GM23338 (cell line): ENCODE measurements around the gene ZNF446. TPM values are rescaled to one million over a fixed set of nuclear protein-coding genes. Genes with fewer than 3 reads are reported as not detected.

Source experiments
- ATAC-seq: fragments of 200-7000 bp; cut with Tn5 transposase; 3 replicates; pipeline ENCODE4 v1.9.1; 2020
- DNase-seq: peaks from one replicate; pipeline ENCODE4 v3.0.0-alpha.2; 2015; ENCODE audit warnings: low spot score
- H2AFZ ChIP-seq: fragments of 200-600 bp; sonication (generic); 2 replicates; pipeline ENCODE4 v1.8.0; 2016; ENCODE audit warnings: antibody characterized with exemption, mild to moderate bottlenecking, moderate library complexity
- H3F3A ChIP-seq: fragments of 200-600 bp; sonication (generic); replicated peaks from 2 replicates; pipeline ENCODE4 v1.8.0; 2017; ENCODE audit warnings: antibody characterized with exemption, mixed run types, low read depth
- H3K27ac ChIP-seq: fragments of 200-600 bp; sonication (generic); 2 replicates; pipeline ENCODE4 v1.6.1; 2016; ENCODE audit warnings: low read depth
- H3K27me3 ChIP-seq: fragments of 200-600 bp; sonication (generic); 2 replicates; pipeline ENCODE4 v1.8.0; 2016; ENCODE audit warnings: mild to moderate bottlenecking, mixed run types, moderate library complexity; ENCODE audit not compliant: insufficient read depth
- H3K36me3 ChIP-seq: fragments of 200-600 bp; sonication (generic); 2 replicates; pipeline ENCODE4 v1.8.0; 2016; ENCODE audit warnings: mild to moderate bottlenecking; ENCODE audit not compliant: insufficient read depth
- H3K4me1 ChIP-seq: fragments of 200-600 bp; sonication (generic); 2 replicates; pipeline ENCODE4 v1.8.0; 2016; ENCODE audit warnings: mild to moderate bottlenecking, moderate library complexity; ENCODE audit not compliant: insufficient read depth
- H3K4me2 ChIP-seq: fragments of 200-600 bp; sonication (generic); 2 replicates; pipeline ENCODE4 v1.7.1; 2017; ENCODE audit warnings: mixed run types
- H3K4me3 ChIP-seq: fragments of 200-600 bp; sonication (generic); 2 replicates; pipeline ENCODE4 v1.6.1; 2016; ENCODE audit warnings: mixed run types
- H3K79me2 ChIP-seq: fragments of 200-600 bp; sonication (generic); replicated peaks from 2 replicates; pipeline ENCODE4 v1.8.0; 2017; ENCODE audit warnings: mild to moderate bottlenecking; ENCODE audit not compliant: insufficient read depth
- H3K9me2 ChIP-seq: fragments of 200-600 bp; sonication (generic); 2 replicates; pipeline ENCODE4 v1.8.0; 2017; ENCODE audit not compliant: insufficient read depth
- H4K20me1 ChIP-seq: fragments of 200-600 bp; sonication (generic); replicated peaks from 2 replicates; pipeline ENCODE4 v1.8.0; 2017; ENCODE audit warnings: mild to moderate bottlenecking; ENCODE audit not compliant: insufficient read depth
- H3K27ac Mint-ChIP-seq: 2 replicates; pipeline ENCODE4 v1.8.0; 2020; ENCODE audit warnings: inconsistent platforms, mild to moderate bottlenecking, moderate library complexity, mixed read lengths
- H3K27me3 Mint-ChIP-seq: 3 replicates; pipeline ENCODE4 v1.8.0; 2022; ENCODE audit warnings: low read depth, mild to moderate bottlenecking, moderate library complexity, mixed read lengths, inconsistent platforms; ENCODE audit not compliant: insufficient read depth, poor library complexity
- H3K36me3 Mint-ChIP-seq: 3 replicates; pipeline ENCODE4 v1.8.0; 2021; ENCODE audit warnings: low read depth, mild to moderate bottlenecking, inconsistent platforms, moderate library complexity, mixed read lengths
- H3K4me1 Mint-ChIP-seq: 3 replicates; pipeline ENCODE4 v1.8.0; 2020; ENCODE audit warnings: mild to moderate bottlenecking, inconsistent platforms, mixed read lengths
- H3K4me3 Mint-ChIP-seq: 3 replicates; pipeline ENCODE4 v1.8.0; 2021; ENCODE audit warnings: moderate library complexity, mild to moderate bottlenecking, inconsistent platforms, mixed read lengths
- H3K9me3 Mint-ChIP-seq: 3 replicates; pipeline ENCODE4 v1.8.0; 2020; ENCODE audit warnings: moderate library complexity, mild to moderate bottlenecking, inconsistent platforms, mixed read lengths
- EZH2 ChIP-seq: fragments of 200-600 bp; sonication (generic); IDR thresholded peaks from one replicate; pipeline ENCODE4 v1.8.0; 2017; ENCODE audit warnings: antibody characterized with exemption, mild to moderate bottlenecking, low read depth; ENCODE audit not compliant: unreplicated experiment
- polyA plus RNA-seq: library from polyadenylated mRNA; unstranded; fragments of >200 nt; fragmentation: Nextera tagmentation; extraction: Ambion mirVana; gene quantifications from 2 replicates; pipeline ENCODE4 v1.2.1, GENCODE V29; 2016
- total RNA-seq: library from RNA; depleted of rRNA; stranded (reverse); fragments of >200 nt; shearing (Covaris generic); gene quantifications from 2 replicates; pipeline ENCODE4 v1.2.3, GENCODE V29; 2014
- TF ChIP-seq, protein P1 (sequence below): fragments of 250-450 bp; sonication (Bioruptor Pico); IDR thresholded peaks from 2 replicates; pipeline ENCODE4 v1.5.0; 2020; ENCODE audit warnings: mild to moderate bottlenecking, moderate library complexity

ZNF446 gene
- total and polyA plus RNA-seq, 2 experiments from 2014 or later = 2.1 to 5.6 TPM

DNA sequence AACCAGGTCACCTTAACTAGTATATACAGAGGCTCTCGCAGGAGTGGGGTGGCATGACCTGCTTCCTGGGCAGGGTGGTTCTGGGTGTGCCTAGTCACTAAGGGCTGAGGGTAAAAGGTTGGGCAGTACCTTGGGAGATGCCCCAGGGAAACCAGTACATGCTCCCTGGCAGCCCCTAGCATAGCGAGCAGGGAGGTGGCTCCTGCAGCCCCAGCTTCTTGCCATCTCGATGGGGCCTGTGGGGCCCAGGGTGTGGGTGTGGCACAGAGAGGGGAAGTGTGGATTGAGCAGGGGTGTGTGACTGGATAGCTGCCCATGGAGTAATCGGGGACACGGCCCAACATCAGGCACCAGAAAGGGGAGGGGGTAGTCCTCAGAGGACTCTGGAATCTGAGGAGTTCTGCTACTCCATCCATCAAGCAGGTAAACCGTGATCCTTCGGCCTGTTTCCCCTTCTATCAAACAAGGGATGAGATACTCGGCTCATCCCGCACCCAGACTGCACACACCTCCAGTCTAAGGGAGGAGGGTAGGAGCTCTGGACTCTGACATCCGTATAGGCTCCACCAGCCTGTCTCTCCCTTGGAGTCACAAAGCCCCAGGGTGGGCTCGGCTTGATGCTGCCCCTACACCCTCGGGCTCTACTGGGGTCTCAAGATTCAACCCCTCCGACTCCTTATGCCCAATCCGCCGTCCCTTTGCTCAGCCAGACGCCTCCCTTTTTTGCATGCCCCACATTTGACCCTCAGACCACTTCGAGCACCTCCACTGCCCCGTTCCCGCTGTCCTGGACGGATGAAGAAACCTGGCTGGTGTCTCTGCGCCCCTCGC lies 42.3 kb downstream of the ZNF446 start:
- peaks cover 39% of the 10 kb centered on the region for H3K27me3 Mint-ChIP-seq
- peaks cover 49% of the 10 kb centered on the region for H3K4me1 Mint-ChIP-seq
- no peaks in the 10 kb centered on the region for H4K20me1 ChIP-seq

More for the DNA sequence above, 42.3 kb downstream of the ZNF446 start:
- TF ChIP-seq, protein P1, sequence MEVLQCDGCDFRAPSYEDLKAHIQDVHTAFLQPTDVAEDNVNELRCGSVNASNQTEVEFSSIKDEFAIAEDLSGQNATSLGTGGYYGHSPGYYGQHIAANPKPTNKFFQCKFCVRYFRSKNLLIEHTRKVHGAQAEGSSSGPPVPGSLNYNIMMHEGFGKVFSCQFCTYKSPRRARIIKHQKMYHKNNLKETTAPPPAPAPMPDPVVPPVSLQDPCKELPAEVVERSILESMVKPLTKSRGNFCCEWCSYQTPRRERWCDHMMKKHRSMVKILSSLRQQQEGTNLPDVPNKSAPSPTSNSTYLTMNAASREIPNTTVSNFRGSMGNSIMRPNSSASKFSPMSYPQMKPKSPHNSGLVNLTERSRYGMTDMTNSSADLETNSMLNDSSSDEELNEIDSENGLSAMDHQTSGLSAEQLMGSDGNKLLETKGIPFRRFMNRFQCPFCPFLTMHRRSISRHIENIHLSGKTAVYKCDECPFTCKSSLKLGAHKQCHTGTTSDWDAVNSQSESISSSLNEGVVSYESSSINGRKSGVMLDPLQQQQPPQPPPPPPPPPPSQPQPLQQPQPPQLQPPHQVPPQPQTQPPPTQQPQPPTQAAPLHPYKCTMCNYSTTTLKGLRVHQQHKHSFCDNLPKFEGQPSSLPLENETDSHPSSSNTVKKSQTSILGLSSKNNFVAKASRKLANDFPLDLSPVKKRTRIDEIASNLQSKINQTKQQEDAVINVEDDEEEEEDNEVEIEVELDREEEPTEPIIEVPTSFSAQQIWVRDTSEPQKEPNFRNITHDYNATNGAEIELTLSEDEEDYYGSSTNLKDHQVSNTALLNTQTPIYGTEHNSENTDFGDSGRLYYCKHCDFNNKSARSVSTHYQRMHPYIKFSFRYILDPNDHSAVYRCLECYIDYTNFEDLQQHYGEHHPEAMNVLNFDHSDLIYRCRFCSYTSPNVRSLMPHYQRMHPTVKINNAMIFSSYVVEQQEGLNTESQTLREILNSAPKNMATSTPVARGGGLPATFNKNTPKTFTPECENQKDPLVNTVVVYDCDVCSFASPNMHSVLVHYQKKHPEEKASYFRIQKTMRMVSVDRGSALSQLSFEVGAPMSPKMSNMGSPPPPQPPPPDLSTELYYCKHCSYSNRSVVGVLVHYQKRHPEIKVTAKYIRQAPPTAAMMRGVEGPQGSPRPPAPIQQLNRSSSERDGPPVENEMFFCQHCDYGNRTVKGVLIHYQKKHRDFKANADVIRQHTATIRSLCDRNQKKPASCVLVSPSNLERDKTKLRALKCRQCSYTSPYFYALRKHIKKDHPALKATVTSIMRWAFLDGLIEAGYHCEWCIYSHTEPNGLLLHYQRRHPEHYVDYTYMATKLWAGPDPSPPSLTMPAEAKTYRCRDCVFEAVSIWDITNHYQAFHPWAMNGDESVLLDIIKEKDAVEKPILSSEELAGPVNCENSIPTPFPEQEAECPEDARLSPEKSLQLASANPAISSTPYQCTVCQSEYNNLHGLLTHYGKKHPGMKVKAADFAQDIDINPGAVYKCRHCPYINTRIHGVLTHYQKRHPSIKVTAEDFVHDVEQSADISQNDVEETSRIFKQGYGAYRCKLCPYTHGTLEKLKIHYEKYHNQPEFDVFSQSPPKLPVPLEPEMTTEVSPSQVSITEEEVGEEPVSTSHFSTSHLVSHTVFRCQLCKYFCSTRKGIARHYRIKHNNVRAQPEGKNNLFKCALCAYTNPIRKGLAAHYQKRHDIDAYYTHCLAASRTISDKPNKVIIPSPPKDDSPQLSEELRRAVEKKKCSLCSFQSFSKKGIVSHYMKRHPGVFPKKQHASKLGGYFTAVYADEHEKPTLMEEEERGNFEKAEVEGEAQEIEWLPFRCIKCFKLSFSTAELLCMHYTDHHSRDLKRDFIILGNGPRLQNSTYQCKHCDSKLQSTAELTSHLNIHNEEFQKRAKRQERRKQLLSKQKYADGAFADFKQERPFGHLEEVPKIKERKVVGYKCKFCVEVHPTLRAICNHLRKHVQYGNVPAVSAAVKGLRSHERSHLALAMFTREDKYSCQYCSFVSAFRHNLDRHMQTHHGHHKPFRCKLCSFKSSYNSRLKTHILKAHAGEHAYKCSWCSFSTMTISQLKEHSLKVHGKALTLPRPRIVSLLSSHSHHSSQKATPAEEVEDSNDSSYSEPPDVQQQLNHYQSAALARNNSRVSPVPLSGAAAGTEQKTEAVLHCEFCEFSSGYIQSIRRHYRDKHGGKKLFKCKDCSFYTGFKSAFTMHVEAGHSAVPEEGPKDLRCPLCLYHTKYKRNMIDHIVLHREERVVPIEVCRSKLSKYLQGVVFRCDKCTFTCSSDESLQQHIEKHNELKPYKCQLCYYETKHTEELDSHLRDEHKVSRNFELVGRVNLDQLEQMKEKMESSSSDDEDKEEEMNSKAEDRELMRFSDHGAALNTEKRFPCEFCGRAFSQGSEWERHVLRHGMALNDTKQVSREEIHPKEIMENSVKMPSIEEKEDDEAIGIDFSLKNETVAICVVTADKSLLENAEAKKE = no peak
- no peak for TF ChIP-seq EZH2
- H3K9me2 ChIP-seq = no peaks in the 10 kb centered on the region
- no peaks in the 10 kb centered on the region for H3K36me3 ChIP-seq
- DNase-seq (no peak), ATAC-seq (no peak)
- Mint-ChIP-seq H3K9me3 (no peaks in the 10 kb centered on the region; the same call in 2 of the 3 replicates), H3K4me3 (peak overlapping the region; percentile 86), H3K36me3 (peaks cover 20% of the 10 kb centered on the region), H3K27ac (peak overlapping the region; percentile 98)
- H2AFZ ChIP-seq = peak overlapping the region; percentile 88; the same call in 1 of the 2 replicates
- no peaks in the 10 kb centered on the region for H3K27me3 ChIP-seq
- peaks cover 31% of the 10 kb centered on the region for H3F3A ChIP-seq
- peaks cover 11% of the 10 kb centered on the region; the same call in 1 of the 2 replicates for H3K79me2 ChIP-seq
- peaks cover 36% of the 10 kb centered on the region for H3K4me1 ChIP-seq
- peak overlapping the region; percentile 94 for H3K4me3 ChIP-seq
- H3K27ac ChIP-seq = peak overlapping the region; percentile 97
- H3K4me2 ChIP-seq = peak overlapping the region; percentile 85
